Osteoblast (primary cell): ENCODE results near the gene TBL1X. TPM values are rescaled to one million over a fixed set of nuclear protein-coding genes. Genes with fewer than 3 reads are reported as not detected.

Experiments
- DNase-seq: peaks from one replicate; pipeline ENCODE4 v3.0.0; 2011; ENCODE audit warnings: low spot score, mixed read lengths; ENCODE audit not compliant: insufficient read length; ENCODE audit errors: missing footprints
- H2AFZ ChIP-seq: 2 replicates; pipeline ENCODE4 v1.6.0; 2011; ENCODE audit warnings: mild to moderate bottlenecking, low read length
- H3K27ac ChIP-seq: 2 replicates; pipeline ENCODE4 v1.5.1; 2011; ENCODE audit warnings: mild to moderate bottlenecking, low read depth, low read length, moderate library complexity
- H3K27me3 ChIP-seq: 2 replicates; pipeline ENCODE4 v1.6.0; 2012; ENCODE audit warnings: mild to moderate bottlenecking, control low read depth, inconsistent platforms, low read length, moderate library complexity; ENCODE audit not compliant: insufficient read depth
- H3K36me3 ChIP-seq: 2 replicates; pipeline ENCODE4 v1.5.1; 2011; ENCODE audit warnings: mild to moderate bottlenecking, low read length, control low read depth, moderate library complexity; ENCODE audit not compliant: insufficient read depth
- H3K4me1 ChIP-seq: 2 replicates; pipeline ENCODE4 v1.5.1; 2011; ENCODE audit warnings: mild to moderate bottlenecking, low read length, control low read depth, moderate library complexity; ENCODE audit not compliant: insufficient read depth
- H3K4me2 ChIP-seq: 2 replicates; pipeline ENCODE4 v1.6.0; 2011; ENCODE audit warnings: mild to moderate bottlenecking, low read length; ENCODE audit not compliant: insufficient read depth
- H3K4me3 ChIP-seq: fragments of 200-600 bp; sonication (generic); 3 replicates; pipeline ENCODE4 v1.5.1; 2012; ENCODE audit warnings: mild to moderate bottlenecking, low read length, inconsistent platforms; ENCODE audit not compliant: insufficient read depth
- H3K79me2 ChIP-seq: 2 replicates; pipeline ENCODE4 v1.6.0; 2012; ENCODE audit warnings: mild to moderate bottlenecking, low read length, control low read depth, inconsistent platforms; ENCODE audit not compliant: insufficient read depth
- H3K9me3 ChIP-seq: 2 replicates; pipeline ENCODE4 v1.5.1; 2011; ENCODE audit warnings: low read depth, low read length, control low read depth
- H4K20me1 ChIP-seq: 2 replicates; pipeline ENCODE4 v1.6.0; 2012; ENCODE audit warnings: mild to moderate bottlenecking, low read length, control low read depth; ENCODE audit not compliant: insufficient read depth
- CTCF ChIP-seq: IDR thresholded peaks from 2 replicates; pipeline ENCODE4 v1.5.1; 2011; ENCODE audit warnings: mild to moderate bottlenecking, low read depth, low read length, moderate library complexity; ENCODE audit errors: extremely low read depth
- total RNA-seq: library from RNA; depleted of rRNA; stranded (reverse); fragments of >200 nt; gene quantifications from 2 replicates; pipeline ENCODE4 v1.2.3, GENCODE V29; 2012

Gene TBL1X
- total RNA-seq, 1 donor: 15.2 TPM

- Histone ChIP-seq H3K4me2 (no peak overlapping the region), H3K27ac (no peak overlapping the region), H2AFZ (no peak overlapping the region), H3K4me3 (no peak overlapping the region), H3K4me1 (no peaks in the 10 kb centered on the region), H4K20me1 (no peaks in the 10 kb centered on the region), H3K79me2 (no peaks in the 10 kb centered on the region), H3K36me3 (no peaks in the 10 kb centered on the region), H3K9me3 (no peaks in the 10 kb centered on the region), H3K27me3 (no peaks in the 10 kb centered on the region)
- TF ChIP-seq CTCF: no peak
- DNase-seq: no peak
Measured at GRCh38 chrX:9577555-9577954, 112.7 kb downstream of the TBL1X start.

GRCh38 chrX:9578083-9578779 is 113.4 kb downstream of the TBL1X start:
- no peaks in the 10 kb centered on the region for H3K27me3 ChIP-seq
- H3K27ac ChIP-seq: no peak overlapping the region
- no peak overlapping the region for H3K4me3 ChIP-seq
- H3K4me2 ChIP-seq: no peak overlapping the region
- no peaks in the 10 kb centered on the region for H3K36me3 ChIP-seq
- H3K79me2 ChIP-seq: no peaks in the 10 kb centered on the region
- H4K20me1 ChIP-seq: no peaks in the 10 kb centered on the region
- H3K9me3 ChIP-seq: no peaks in the 10 kb centered on the region
- H3K4me1 ChIP-seq: no peaks in the 10 kb centered on the region
- TF ChIP-seq CTCF: no peak
- no peak overlapping the region for H2AFZ ChIP-seq
- DNase-seq: no peak

GRCh38 chrX:9581771-9582385 is 117.0 kb downstream of the TBL1X start:
- DNase-seq: no peak
- TF ChIP-seq CTCF: no peak
- Histone ChIP-seq H4K20me1 (no peaks in the 10 kb centered on the region), H3K4me1 (no peaks in the 10 kb centered on the region), H3K4me2 (no peak overlapping the region), H2AFZ (no peak overlapping the region), H3K79me2 (no peaks in the 10 kb centered on the region), H3K27me3 (no peaks in the 10 kb centered on the region), H3K4me3 (no peak overlapping the region), H3K36me3 (no peaks in the 10 kb centered on the region), H3K9me3 (no peaks in the 10 kb centered on the region), H3K27ac (no peak overlapping the region)

GRCh38 chrX:9582956-9583355 is 118.1 kb downstream of the TBL1X start:
- H3K79me2 ChIP-seq: no peaks in the 10 kb centered on the region
- DNase-seq: no peak
- no peak overlapping the region for H3K4me2 ChIP-seq
- no peak for TF ChIP-seq CTCF
- H3K36me3 ChIP-seq: no peaks in the 10 kb centered on the region
- no peaks in the 10 kb centered on the region for H3K27me3 ChIP-seq
- no peak overlapping the region for H3K4me3 ChIP-seq
- H3K9me3 ChIP-seq: no peaks in the 10 kb centered on the region
- no peak overlapping the region for H2AFZ ChIP-seq
- no peak overlapping the region for H3K27ac ChIP-seq
- no peaks in the 10 kb centered on the region for H4K20me1 ChIP-seq
- H3K4me1 ChIP-seq: no peaks in the 10 kb centered on the region
